GM23248 (cell line): Measurements from ENCODE around the gene GHRH. TPM values are rescaled to one million over a fixed set of nuclear protein-coding genes. Genes with fewer than 3 reads are reported as not detected.
A peak's percentile ranks its signal among the peaks of the same experiment; 100 is the strongest.

Source experiments
- DNase-seq: peaks from one replicate; pipeline ENCODE4 v3.0.0-alpha.2; 2015
- H2AFZ ChIP-seq: fragments of 200-600 bp; sonication (generic); 2 replicates; pipeline ENCODE4 v1.6.1; 2016; ENCODE audit warnings: antibody characterized with exemption
- H3F3A ChIP-seq: fragments of 200-600 bp; sonication (generic); 2 replicates; pipeline ENCODE4 v1.6.1; 2016; ENCODE audit warnings: mild to moderate bottlenecking, antibody characterized with exemption, mixed run types; ENCODE audit not compliant: insufficient read depth
- H3K27ac ChIP-seq: fragments of 200-600 bp; sonication (generic); 2 replicates; pipeline ENCODE4 v1.5.1; 2016; ENCODE audit warnings: mild to moderate bottlenecking
- H3K27me3 ChIP-seq: fragments of 200-600 bp; sonication (generic); replicated peaks from 2 replicates; pipeline ENCODE4 v1.6.1; 2016; ENCODE audit warnings: mild to moderate bottlenecking; ENCODE audit not compliant: insufficient read depth
- H3K36me3 ChIP-seq: fragments of 200-600 bp; sonication (generic); 2 replicates; pipeline ENCODE4 v1.6.1; 2016; ENCODE audit warnings: low read depth, mild to moderate bottlenecking
- H3K4me1 ChIP-seq: fragments of 200-600 bp; sonication (generic); 2 replicates; pipeline ENCODE4 v1.6.1; 2016; ENCODE audit warnings: mild to moderate bottlenecking; ENCODE audit not compliant: insufficient read depth
- H3K4me2 ChIP-seq: fragments of 200-600 bp; sonication (generic); one replicate; pipeline ENCODE4 v1.6.1; 2016; ENCODE audit warnings: mild to moderate bottlenecking; ENCODE audit not compliant: unreplicated experiment
- H3K4me3 ChIP-seq: fragments of 200-600 bp; sonication (generic); 2 replicates; pipeline ENCODE4 v1.5.1; 2016; ENCODE audit warnings: mild to moderate bottlenecking
- H3K79me2 ChIP-seq: fragments of 200-600 bp; sonication (generic); 2 replicates; pipeline ENCODE4 v1.6.1; 2016; ENCODE audit warnings: mild to moderate bottlenecking; ENCODE audit not compliant: insufficient read depth
- H3K9ac ChIP-seq: fragments of 200-600 bp; sonication (generic); 2 replicates; pipeline ENCODE4 v1.6.1; 2016; ENCODE audit warnings: mild to moderate bottlenecking
- H3K9me2 ChIP-seq: fragments of 200-600 bp; sonication (generic); 2 replicates; pipeline ENCODE4 v1.6.1; 2016; ENCODE audit warnings: mixed run types, mild to moderate bottlenecking, moderate library complexity; ENCODE audit not compliant: insufficient read depth
- H3K9me3 ChIP-seq: fragments of 200-600 bp; sonication (generic); one replicate; pipeline ENCODE4 v1.6.1; 2017; ENCODE audit warnings: low read depth
- H4K20me1 ChIP-seq: fragments of 200-600 bp; sonication (generic); 2 replicates; pipeline ENCODE4 v1.6.0; 2016; ENCODE audit not compliant: insufficient read depth
- EZH2 ChIP-seq: fragments of 200-600 bp; sonication (generic); IDR thresholded peaks from 2 replicates; pipeline ENCODE4 v1.6.1; 2018; ENCODE audit warnings: antibody characterized with exemption, mild to moderate bottlenecking; ENCODE audit not compliant: insufficient read depth, poor library complexity, severe bottlenecking
- EZH2phosphoT487 ChIP-seq: fragments of 200-600 bp; sonication (generic); IDR thresholded peaks from 2 replicates; pipeline ENCODE4 v1.6.1; 2018; ENCODE audit warnings: antibody characterized with exemption, moderate library complexity, mild to moderate bottlenecking, low read depth; ENCODE audit not compliant: insufficient read depth
- WGBS, 2 experiments: methylation state at CpG; one replicate each; pipeline ENCODE4 v1.1.6; 2015 to 2017; ENCODE audit warnings: low lambda C conversion rate in 2 of 2, low coverage in 1 of 2; ENCODE audit errors: missing lambda C conversion rate in 2 of 2; 5-methylcytosine and 5-hydroxymethylcytosine counted together
- in situ Hi-C: fragments of 300-500 bp; cut with MboI; formaldehyde crosslinking; loops from 2 replicates; pipeline ENCODE4 v1.15.0; 2020
- polyA plus RNA-seq: library from polyadenylated mRNA; unstranded; fragments of >200 nt; fragmentation: Nextera tagmentation; extraction: Ambion mirVana; gene quantifications from 2 replicates; pipeline ENCODE4 v1.2.1, GENCODE V29; 2016
- total RNA-seq: library from RNA; depleted of rRNA; stranded (reverse); fragments of >200 nt; shearing (Covaris generic); gene quantifications from 2 replicates; pipeline ENCODE4 v1.2.3, GENCODE V29; 2014

GHRH gene
- total and polyA plus RNA-seq, 2 experiments from 2014 or later, result not detected

DNA sequence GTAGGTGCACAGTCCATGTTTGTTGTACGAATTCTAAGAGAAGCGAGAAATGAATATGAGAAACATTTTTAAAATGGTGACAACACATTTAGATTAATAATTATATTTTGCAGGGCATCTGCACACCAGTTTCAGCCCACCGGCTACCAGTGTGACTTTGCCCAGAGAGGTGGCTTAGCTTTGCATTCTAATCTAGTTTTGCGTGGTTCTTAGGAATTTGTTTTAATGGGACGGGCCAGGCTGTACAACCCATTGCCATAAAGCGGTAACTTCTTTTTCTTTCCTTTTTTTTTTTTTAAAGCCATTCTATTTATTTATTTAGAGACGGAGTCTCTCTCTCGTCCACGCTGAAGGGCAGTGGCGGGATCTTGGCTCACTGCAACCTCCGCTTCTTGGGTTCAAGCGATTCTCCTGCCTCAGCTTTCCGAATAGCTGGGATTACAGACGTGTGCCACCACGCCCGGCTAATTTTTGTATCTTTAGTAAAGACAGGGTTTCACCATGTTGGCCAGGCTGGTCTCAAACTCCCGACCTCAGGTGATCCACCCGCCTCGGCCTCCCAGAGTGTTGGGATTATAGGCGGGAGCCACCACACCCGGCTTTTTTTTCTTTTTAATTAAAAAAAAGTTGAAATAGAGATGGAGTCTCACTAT is 28.7 kb upstream of the GHRH start:
- 27% methylated on average over 21 of the region's 21 CpGs for WGBS, 2 experiments
- H3F3A ChIP-seq, result peaks cover 42% of the 10 kb centered on the region
- peak overlapping the region; percentile 92 for H3K27ac ChIP-seq
- peak overlapping the region; percentile 93 for H3K9ac ChIP-seq
- peaks cover 25% of the 10 kb centered on the region for H3K4me1 ChIP-seq
- in situ Hi-C loops, result no loop called here
- DNase-seq, result peak; percentile 48
- no peaks in the 10 kb centered on the region for H3K9me2 ChIP-seq
- no peaks in the 10 kb centered on the region for H3K27me3 ChIP-seq
- peak overlapping the region; percentile 93 for H3K4me3 ChIP-seq
- no peaks in the 10 kb centered on the region for H4K20me1 ChIP-seq
- H2AFZ ChIP-seq, result peak overlapping the region; percentile 82
- no peaks in the 10 kb centered on the region for H3K9me3 ChIP-seq
- H3K36me3 ChIP-seq, result no peaks in the 10 kb centered on the region
- H3K4me2 ChIP-seq, result peak overlapping the region; percentile 92
- TF ChIP-seq EZH2 (no peak), EZH2phosphoT487 (no peak)
- peaks cover 54% of the 10 kb centered on the region for H3K79me2 ChIP-seq

DNA sequence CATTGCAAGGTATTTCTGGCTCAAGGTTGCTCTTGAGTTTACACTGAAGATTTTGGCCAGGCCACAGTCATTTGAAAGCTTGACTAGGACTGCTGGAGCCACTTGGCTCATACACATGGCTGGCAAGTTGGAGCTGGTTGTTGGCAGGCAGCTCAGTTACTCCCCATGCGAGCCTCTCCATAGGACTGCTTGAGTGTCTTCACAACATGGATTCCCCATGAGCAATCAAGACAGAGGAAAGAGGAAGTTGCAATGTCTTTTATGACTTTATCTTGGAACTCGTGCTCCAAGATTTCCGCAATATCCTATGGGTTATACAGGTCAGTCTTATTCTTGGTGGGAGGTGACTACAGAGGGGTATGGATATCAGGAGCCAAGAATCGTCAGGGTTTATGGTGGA is 26.5 kb upstream of the GHRH start:
- Histone ChIP-seq H3K27ac (no peak overlapping the region), H3F3A (peaks cover 23% of the 10 kb centered on the region), H3K9ac (no peak overlapping the region), H3K36me3 (no peaks in the 10 kb centered on the region), H3K4me3 (no peak overlapping the region), H3K9me2 (no peaks in the 10 kb centered on the region), H2AFZ (no peak overlapping the region), H3K4me2 (no peak overlapping the region), H3K79me2 (peaks cover 39% of the 10 kb centered on the region), H3K9me3 (no peaks in the 10 kb centered on the region), H4K20me1 (no peaks in the 10 kb centered on the region), H3K27me3 (no peaks in the 10 kb centered on the region), H3K4me1 (peaks cover 8% of the 10 kb centered on the region)
- WGBS, 2 experiments, result 80 to 82% methylated on average over 4 of the region's 4 CpGs
- TF ChIP-seq EZH2 (no peak), EZH2phosphoT487 (no peak)
- DNase-seq, result no peak
- in situ Hi-C loops, result loop anchor here (10.0 kb wide), 1 partner anchor 97 kb away; no protein-coding TSS in a partner anchor

DNA sequence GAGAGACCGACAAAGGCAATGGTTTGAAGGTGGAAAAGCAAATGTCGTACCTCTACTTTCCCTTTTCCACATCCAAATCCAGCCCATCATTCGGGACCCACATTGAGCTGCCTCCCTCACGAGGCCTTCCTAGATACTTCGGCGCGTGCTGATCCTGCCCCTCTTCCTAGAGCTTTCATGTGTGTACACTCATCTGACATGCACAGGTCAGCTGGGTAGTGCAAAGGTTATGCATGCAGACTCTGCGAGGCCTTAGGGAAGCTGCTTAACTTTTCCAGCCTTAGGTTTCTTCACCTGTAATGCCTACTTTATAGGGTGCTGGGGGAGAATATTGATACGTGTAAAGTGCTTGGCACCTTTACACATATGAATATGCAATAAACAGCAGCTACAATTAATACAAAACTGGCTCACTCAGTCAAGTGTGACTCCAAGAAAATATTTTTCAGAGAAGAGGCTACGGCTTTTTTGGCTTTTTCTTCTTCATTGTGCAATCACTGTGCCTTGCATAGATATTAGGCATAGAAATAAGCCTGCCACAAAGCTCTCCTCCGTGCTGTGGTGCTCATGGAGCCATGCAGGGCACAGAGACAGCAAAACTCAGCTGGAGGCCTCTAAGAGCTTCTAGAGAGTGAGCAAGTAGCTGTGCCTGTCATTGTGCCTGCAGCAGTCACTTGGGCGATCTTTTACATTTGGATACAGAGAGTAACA is 24.2 kb upstream of the GHRH start:
- no peaks in the 10 kb centered on the region for H3K36me3 ChIP-seq
- peaks cover 9% of the 10 kb centered on the region for H3K4me1 ChIP-seq
- H3K4me3 ChIP-seq, result no peak overlapping the region
- peaks cover 16% of the 10 kb centered on the region for H3K79me2 ChIP-seq
- H2AFZ ChIP-seq, result no peak overlapping the region
- H3K9me3 ChIP-seq, result no peaks in the 10 kb centered on the region
- H3K27ac ChIP-seq, result no peak overlapping the region
- no peak overlapping the region for H3K4me2 ChIP-seq
- no peak for TF ChIP-seq EZH2phosphoT487
- TF ChIP-seq EZH2, result no peak
- H3K27me3 ChIP-seq, result no peaks in the 10 kb centered on the region
- H4K20me1 ChIP-seq, result no peaks in the 10 kb centered on the region
- WGBS, 2 experiments, result 51 to 54% methylated on average over 10 to 12 of the region's 12 CpGs
- peaks cover 16% of the 10 kb centered on the region; the same call in 1 of the 2 replicates for H3F3A ChIP-seq
- no peak for DNase-seq
- no peaks in the 10 kb centered on the region for H3K9me2 ChIP-seq
- H3K9ac ChIP-seq, result no peak overlapping the region
- in situ Hi-C loops, result loop anchor here (10.0 kb wide), 1 partner anchor 99 kb away; no protein-coding TSS in a partner anchor

DNA sequence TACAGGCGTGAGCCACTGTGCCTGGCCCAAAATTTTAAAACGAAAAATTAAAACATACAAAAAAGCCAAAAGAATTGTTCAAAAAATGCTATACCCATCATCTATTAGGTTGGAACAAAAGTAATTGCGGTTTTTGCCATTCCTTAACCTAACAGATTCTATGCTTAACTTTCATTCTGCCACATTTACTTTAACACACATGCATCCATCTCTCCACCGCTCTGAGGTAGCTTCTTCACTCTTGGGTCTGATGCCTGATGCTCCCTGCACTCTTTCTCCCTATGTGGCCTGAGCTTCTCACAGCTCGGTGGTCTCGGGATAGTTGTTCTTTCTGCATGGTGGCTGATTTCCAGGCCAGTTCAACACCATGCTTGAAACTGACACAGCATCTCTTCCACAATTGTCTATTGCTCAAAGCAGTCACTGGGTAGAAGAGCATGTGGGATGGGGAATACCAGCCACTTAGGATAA is 23.1 kb upstream of the GHRH start:
- H3K4me3 ChIP-seq, result no peak overlapping the region
- no peaks in the 10 kb centered on the region for H3K9me2 ChIP-seq
- H3K9ac ChIP-seq, result no peak overlapping the region
- no peak overlapping the region for H3K4me2 ChIP-seq
- peaks cover 4% of the 10 kb centered on the region for H3K4me1 ChIP-seq
- peaks cover 5% of the 10 kb centered on the region for H3K79me2 ChIP-seq
- no peak overlapping the region for H2AFZ ChIP-seq
- in situ Hi-C loops, result loop anchor here (10.0 kb wide), 1 partner anchor 100 kb away; no protein-coding TSS in a partner anchor
- TF ChIP-seq EZH2phosphoT487 (no peak), EZH2 (no peak)
- 74 to 80% methylated on average over 6 of the region's 6 CpGs for WGBS, 2 experiments
- H3K36me3 ChIP-seq, result no peaks in the 10 kb centered on the region
- peaks cover 14% of the 10 kb centered on the region; the same call in 1 of the 2 replicates for H3F3A ChIP-seq
- DNase-seq, result no peak
- H4K20me1 ChIP-seq, result no peaks in the 10 kb centered on the region
- H3K27me3 ChIP-seq, result no peaks in the 10 kb centered on the region
- H3K9me3 ChIP-seq, result no peaks in the 10 kb centered on the region
- H3K27ac ChIP-seq, result no peak overlapping the region
